Sigmoid colon (tissue), 7 donors: ENCODE results near the gene ETV6. TPM values are rescaled to one million over a fixed set of nuclear protein-coding genes. Genes with fewer than 3 reads are reported as not detected.
A peak's percentile ranks its signal among the peaks of the same experiment; 100 is the strongest.

Experiments used
- DNase-seq: peaks from one replicate; pipeline ENCODE4 v3.0.0-alpha.2; 2019
- H3K27ac ChIP-seq, 4 donors: fragments of 200-600 bp; sonication (generic); one replicate each; pipeline ENCODE4 v1.5.1; 2016 to 2019; ENCODE audit warnings: mild to moderate bottlenecking in 1 of 4
- H3K27me3 ChIP-seq, 3 donors: fragments of 200-600 bp; sonication (generic); one replicate each; pipeline ENCODE4 v1.5.1; 2019; ENCODE audit warnings: mild to moderate bottlenecking in 1 of 3
- H3K36me3 ChIP-seq, 4 donors: fragments of 200-600 bp; sonication (generic); one replicate each; pipeline ENCODE4 v1.5.1; 2016 to 2019
- H3K4me1 ChIP-seq, 4 donors: fragments of 200-600 bp; sonication (generic); one replicate each; pipeline ENCODE4 v1.5.1; 2017 to 2019
- H3K4me3 ChIP-seq, 4 donors: fragments of 200-600 bp; sonication (generic); one replicate each; pipeline ENCODE4 v1.5.1; 2017 to 2019; ENCODE audit warnings: mild to moderate bottlenecking in 2 of 4, moderate library complexity in 1 of 4
- H3K9me3 ChIP-seq, 4 donors: fragments of 200-600 bp in 3 of 4; sonication (generic) in 3 of 4; one replicate each; pipeline versions ENCODE4 v1.5.1 to v1.6.1; 2013 to 2019
- CTCF ChIP-seq, 4 experiments: fragments of 450-650 bp in 3 of 4; fragments of 200-600 bp in 1 of 4; IDR thresholded peaks; one replicate each; pipeline ENCODE4 v1.5.1; 2016 to 2019; ENCODE audit warnings: antibody characterized with exemption in 4 of 4, mild to moderate bottlenecking in 3 of 4, moderate library complexity in 2 of 4
- EP300 ChIP-seq, 4 donors: sonication (generic); formaldehyde crosslinking; IDR thresholded peaks; one replicate each; pipeline ENCODE4 v1.6.1; 2017; ENCODE audit warnings: antibody characterized with exemption in 4 of 4
- POLR2A ChIP-seq, 2 donors: fragments of 450-650 bp; IDR thresholded peaks; one replicate each; pipeline ENCODE4 v1.6.1; 2016; ENCODE audit warnings: antibody characterized with exemption in 2 of 2, mild to moderate bottlenecking in 2 of 2, moderate library complexity in 2 of 2
- POLR2AphosphoS5 ChIP-seq, 4 donors: sonication (generic); formaldehyde crosslinking; IDR thresholded peaks; one replicate each; pipeline ENCODE4 v1.6.1; 2017; ENCODE audit warnings: antibody characterized with exemption in 4 of 4
- WGBS, 2 donors: extraction: QIAGEN DNeasy Blood & Tissue Kit; methylation state at CpG; one replicate each; pipeline ENCODE4 v1.1.7; 2013; 5-methylcytosine and 5-hydroxymethylcytosine counted together
- intact Hi-C: fragments of 100-400 bp; cut with DNase I; formaldehyde crosslinking; loops from one replicate; pipeline ENCODE4 v1.15.1; 2023
- polyA plus RNA-seq, 3 donors: library from polyadenylated mRNA; stranded (reverse); fragments of 200-250 nt; gene quantifications; one replicate each; pipeline ENCODE4 v1.2.3, GENCODE V29; 2013
- total RNA-seq, 4 donors: library from RNA; depleted of rRNA; stranded (reverse); fragments of >200 nt; gene quantifications; one replicate each; pipeline ENCODE4 v1.1.0, GENCODE V29; 2016
- donor health status: healthy with polysubstance abuse.
- donor health status: Bipolar disorder and iron deficiency.
- donor health status: healthy.

Gene ETV6
- total and polyA plus RNA-seq, 7 donors: 8.4 to 35.2 (median 16.3) TPM

- Histone ChIP-seq H3K9me3 (no peaks in the 10 kb centered on the region), H3K36me3 (no peaks in the 10 kb centered on the region), H3K27me3 (no peaks in the 10 kb centered on the region), H3K4me1 (peaks cover 0 to 65% (median 50%) of the 10 kb centered on the region in 4 donors), H3K27ac (peak overlapping the region in 3 of 4 donors; percentile 48 to 73 (median 70)), H3K4me3 (no peak overlapping the region)
- TF ChIP-seq POLR2A (IDR thresholded peaks at IDR 0.05): no peak
- no peak for TF ChIP-seq EP300 (IDR thresholded peaks at IDR 0.05)
- no peak for TF ChIP-seq CTCF (IDR thresholded peaks at IDR 0.05)
- TF ChIP-seq POLR2AphosphoS5 (IDR thresholded peaks at IDR 0.05): no peak
- intact Hi-C loops: no loop called here
- 11 to 26% methylated on average over 3 of the region's 3 CpGs for WGBS, 2 donors
- no peak for DNase-seq
These were observed 82.0 kb downstream of the ETV6 start for GRCh38 chr12:11731455-11731854.

- Histone ChIP-seq H3K4me1 (peaks cover 0 to 60% (median 46%) of the 10 kb centered on the region in 4 donors), H3K27me3 (no peaks in the 10 kb centered on the region), H3K36me3 (no peaks in the 10 kb centered on the region), H3K9me3 (no peaks in the 10 kb centered on the region), H3K4me3 (no peak overlapping the region), H3K27ac (peak overlapping the region in 3 of 4 donors; percentile 48 to 73 (median 70))
- 69 to 85% methylated on average over 5 of the region's 5 CpGs for WGBS, 2 donors
- DNase-seq: no peak
- no peak for TF ChIP-seq POLR2AphosphoS5 (IDR thresholded peaks at IDR 0.05)
- no peak for TF ChIP-seq CTCF (IDR thresholded peaks at IDR 0.05)
- TF ChIP-seq EP300 (IDR thresholded peaks at IDR 0.05): no peak
- TF ChIP-seq POLR2A (IDR thresholded peaks at IDR 0.05): no peak
- intact Hi-C loops: no loop called here
These were observed 82.5 kb downstream of the ETV6 start for GRCh38 chr12:11732023-11732422.

DNA sequence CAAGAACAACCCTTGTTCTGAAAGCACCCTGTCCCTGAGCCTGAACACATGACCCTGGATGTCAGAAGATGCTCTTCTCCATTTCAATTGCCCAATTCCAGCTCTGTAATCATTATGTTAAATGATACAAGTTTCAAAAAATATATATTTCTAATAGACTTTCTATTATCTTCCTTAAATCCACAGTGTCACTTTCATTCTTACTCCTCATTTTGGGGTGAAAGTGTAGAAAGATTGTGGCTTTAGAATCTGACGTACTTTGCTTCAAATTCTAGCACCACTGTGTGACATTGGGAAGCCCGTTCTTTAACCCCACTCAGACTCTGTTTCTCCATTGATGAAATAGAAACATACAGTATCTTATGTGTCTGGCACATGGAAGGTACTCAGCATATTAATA, 83.2 kb downstream of the ETV6 start:
- TF ChIP-seq POLR2A (IDR thresholded peaks at IDR 0.05): no peak
- TF ChIP-seq EP300 (IDR thresholded peaks at IDR 0.05): no peak
- no peak for TF ChIP-seq CTCF (IDR thresholded peaks at IDR 0.05)
- no peak for TF ChIP-seq POLR2AphosphoS5 (IDR thresholded peaks at IDR 0.05)
- no peaks in the 10 kb centered on the region for H3K36me3 ChIP-seq
- no peak for DNase-seq
- no peak overlapping the region for H3K4me3 ChIP-seq
- no peaks in the 10 kb centered on the region for H3K9me3 ChIP-seq
- 71 to 88% methylated on average over 2 of the region's 2 CpGs for WGBS, 2 donors
- H3K4me1 ChIP-seq: peaks cover 0 to 53% (median 39%) of the 10 kb centered on the region in 4 donors
- intact Hi-C loops: no loop called here
- H3K27ac ChIP-seq: no peak overlapping the region
- H3K27me3 ChIP-seq: no peaks in the 10 kb centered on the region

- intact Hi-C loops: no loop called here
- no peaks in the 10 kb centered on the region for H3K27me3 ChIP-seq
- no peak overlapping the region for H3K4me3 ChIP-seq
- WGBS, 2 donors: 74 to 90% methylated on average over 5 of the region's 5 CpGs
- no peak for TF ChIP-seq EP300 (IDR thresholded peaks at IDR 0.05)
- peak overlapping the region in 1 of 4 donors; percentile 6 for H3K27ac ChIP-seq
- H3K36me3 ChIP-seq: no peaks in the 10 kb centered on the region
- no peaks in the 10 kb centered on the region for H3K9me3 ChIP-seq
- DNase-seq: no peak
- H3K4me1 ChIP-seq: peaks cover 0 to 45% (median 23%) of the 10 kb centered on the region in 4 donors
These were observed 85.2 kb downstream of the ETV6 start for GRCh38 chr12:11734580-11735180.

DNA sequence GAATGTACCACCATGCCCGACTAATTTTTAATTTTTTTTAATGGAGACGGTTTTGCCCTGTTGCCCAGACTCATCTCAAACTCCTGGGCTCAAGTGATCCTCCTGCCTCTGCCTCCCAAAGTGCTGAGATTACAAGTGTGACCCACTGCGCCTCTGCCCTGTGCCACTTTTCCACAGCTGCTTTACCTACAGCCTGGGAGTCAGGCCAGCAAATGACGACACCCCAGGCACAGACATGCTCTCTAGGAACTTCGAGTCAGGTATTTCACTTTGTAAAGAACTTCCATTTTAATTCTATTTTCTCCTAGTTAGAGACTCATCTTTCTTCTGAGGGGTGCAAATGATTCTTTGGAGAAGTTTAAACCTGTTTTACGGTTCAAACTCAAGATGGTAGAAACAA, 89.0 kb downstream of the ETV6 start:
- Histone ChIP-seq H3K36me3 (no peaks in the 10 kb centered on the region), H3K27me3 (no peaks in the 10 kb centered on the region), H3K27ac (no peak overlapping the region), H3K4me3 (no peak overlapping the region), H3K4me1 (peaks cover 0 to 41% (median 19%) of the 10 kb centered on the region in 4 donors), H3K9me3 (no peaks in the 10 kb centered on the region)
- intact Hi-C loops: no loop called here
- DNase-seq: no peak
- WGBS, 2 donors: 78 to 93% methylated on average over 6 of the region's 6 CpGs
- no peak for TF ChIP-seq POLR2AphosphoS5 (IDR thresholded peaks at IDR 0.05)
- TF ChIP-seq EP300 (IDR thresholded peaks at IDR 0.05): no peak
- TF ChIP-seq CTCF (IDR thresholded peaks at IDR 0.05): no peak
- TF ChIP-seq POLR2A (IDR thresholded peaks at IDR 0.05): no peak
